HG03108 (cell line): ENCODE data around the gene TMPRSS4.
A peak's percentile ranks its signal among the peaks of the same experiment; 100 is the strongest.

Experiments used
- ATAC-seq: cut with Tn5 transposase; IDR thresholded peaks from one replicate; pipeline ENCODE4 v1.9.1; 2021; ENCODE audit warnings: moderate library complexity; ENCODE audit not compliant: unreplicated experiment

Gene TMPRSS4

GRCh38 chr11:118100691-118101232, 23.9 kb downstream of the TMPRSS4 start:
- ATAC-seq: no peak

DNA sequence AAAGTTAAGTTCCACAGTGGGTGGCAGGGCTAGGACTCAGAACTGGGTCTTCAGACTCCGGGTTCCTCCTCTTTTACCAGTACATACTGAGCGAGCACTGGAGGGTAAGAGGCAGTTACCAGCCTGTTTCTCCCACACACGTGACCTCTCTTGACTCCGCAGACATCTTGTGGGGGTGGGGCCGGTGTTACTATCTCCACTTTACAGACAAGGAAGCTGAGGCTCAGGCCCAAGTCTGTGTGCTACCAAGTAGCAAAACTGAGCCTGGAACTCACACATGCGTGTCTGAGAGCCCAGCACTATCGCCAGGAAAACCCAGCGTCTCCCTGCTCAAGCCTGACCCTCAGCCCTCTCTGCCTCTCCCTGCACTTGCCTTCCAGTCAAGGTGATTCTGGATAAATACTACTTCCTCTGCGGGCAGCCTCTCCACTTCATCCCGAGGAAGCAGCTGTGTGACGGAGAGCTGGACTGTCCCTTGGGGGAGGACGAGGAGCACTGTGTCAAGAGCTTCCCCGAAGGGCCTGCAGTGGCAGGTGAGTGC, 25.9 kb downstream of the TMPRSS4 start:
- ATAC-seq: no peak

DNA sequence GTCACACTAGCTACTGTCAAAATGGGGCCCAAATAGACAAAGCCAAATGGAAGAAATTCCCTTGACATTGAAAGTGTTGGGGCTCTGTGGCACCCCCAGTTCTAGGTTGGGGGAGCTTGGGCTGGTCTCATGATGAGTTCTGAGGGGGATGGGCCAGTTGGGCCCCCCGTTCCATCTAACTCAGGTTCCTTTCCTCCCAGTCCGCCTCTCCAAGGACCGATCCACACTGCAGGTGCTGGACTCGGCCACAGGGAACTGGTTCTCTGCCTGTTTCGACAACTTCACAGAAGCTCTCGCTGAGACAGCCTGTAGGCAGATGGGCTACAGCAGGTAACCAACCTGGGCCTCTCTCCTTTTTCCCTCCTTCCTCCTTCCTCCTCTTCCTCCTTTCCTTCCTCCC, 27.6 kb downstream of the TMPRSS4 start:
- ATAC-seq: no peak

- ATAC-seq: no peak
These were observed 28.9 kb downstream of the TMPRSS4 start for GRCh38 chr11:118105657-118106305.

DNA sequence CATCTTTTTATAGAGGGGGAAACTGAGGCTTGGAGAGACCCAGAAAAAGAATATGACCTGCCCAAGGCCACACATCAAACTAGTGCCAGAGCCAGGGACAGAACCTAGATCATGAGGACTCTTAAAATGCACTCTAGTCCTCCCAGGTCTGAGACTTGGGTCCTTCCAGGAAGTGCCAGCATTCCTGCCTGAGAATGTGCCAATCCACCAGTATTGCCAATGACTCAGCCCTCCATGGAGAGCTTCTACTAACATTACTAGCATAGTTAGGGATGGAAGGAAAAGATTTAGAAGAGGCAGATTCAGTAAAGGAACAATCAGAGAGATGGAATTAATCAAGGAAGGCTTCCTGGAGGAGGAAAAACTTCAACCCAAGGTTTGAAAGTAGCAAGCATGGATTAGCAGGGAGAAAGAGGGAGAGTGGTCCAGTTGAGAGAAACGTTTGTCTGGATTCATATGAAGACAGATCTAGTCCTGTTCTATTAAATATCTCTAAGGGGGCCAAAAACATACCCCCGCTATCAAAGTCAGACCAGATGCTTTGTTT, 30.0 kb downstream of the TMPRSS4 start:
- no peak for ATAC-seq

GRCh38 chr11:118108513-118108912, 31.6 kb downstream of the TMPRSS4 start:
- ATAC-seq: no peak

- ATAC-seq: no peak
These were observed 32.4 kb downstream of the TMPRSS4 start for GRCh38 chr11:118109231-118109630.

- no peak for ATAC-seq
These were observed 34.3 kb downstream of the TMPRSS4 start for GRCh38 chr11:118111019-118111743.

- no peak for ATAC-seq
These were observed 34.8 kb downstream of the TMPRSS4 start for GRCh38 chr11:118111744-118112035.

GRCh38 chr11:118112711-118113430, 36.0 kb downstream of the TMPRSS4 start:
- ATAC-seq: no peak

- ATAC-seq: no peak
These were observed 37.4 kb downstream of the TMPRSS4 start for GRCh38 chr11:118114266-118114665.

- ATAC-seq: no peak
These were observed 38.2 kb downstream of the TMPRSS4 start for GRCh38 chr11:118115048-118115447.

- peak; percentile 65 for ATAC-seq
These were observed 41.1 kb downstream of the TMPRSS4 start for GRCh38 chr11:118117790-118118601.

- ATAC-seq: no peak
These were observed 43.9 kb downstream of the TMPRSS4 start for GRCh38 chr11:118120793-118121192.

DNA sequence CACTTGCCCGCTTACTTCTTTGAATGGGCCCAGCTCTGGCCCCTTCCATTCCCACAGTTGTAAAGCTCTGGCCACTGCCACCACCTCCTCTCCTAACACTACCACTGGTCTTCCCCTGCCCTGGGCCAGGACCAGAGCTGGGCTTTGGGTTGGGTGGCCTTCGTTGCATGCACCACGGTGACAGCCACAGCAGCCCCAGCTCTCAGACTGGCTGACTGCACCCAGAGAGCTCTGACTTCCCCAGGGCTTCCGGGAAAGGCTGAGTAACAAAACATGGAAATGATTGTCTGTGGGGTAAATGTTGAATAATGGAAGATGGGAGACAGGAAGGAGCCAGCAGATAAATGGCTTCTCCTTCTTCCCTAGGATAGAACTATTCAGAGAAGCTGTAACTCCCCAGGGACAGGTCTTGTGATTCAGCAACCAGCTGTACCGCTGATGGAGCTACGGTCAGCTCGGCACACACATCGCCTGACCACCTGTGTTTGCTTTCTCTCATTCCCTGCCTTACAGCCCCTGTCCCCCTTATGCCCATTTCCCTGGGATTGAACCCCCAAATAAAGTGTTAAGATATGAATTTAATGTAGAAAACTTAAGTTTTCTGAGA, 48.2 kb downstream of the TMPRSS4 start:
- ATAC-seq: no peak

GRCh38 chr11:118126082-118126838, 49.4 kb downstream of the TMPRSS4 start:
- ATAC-seq: no peak

DNA sequence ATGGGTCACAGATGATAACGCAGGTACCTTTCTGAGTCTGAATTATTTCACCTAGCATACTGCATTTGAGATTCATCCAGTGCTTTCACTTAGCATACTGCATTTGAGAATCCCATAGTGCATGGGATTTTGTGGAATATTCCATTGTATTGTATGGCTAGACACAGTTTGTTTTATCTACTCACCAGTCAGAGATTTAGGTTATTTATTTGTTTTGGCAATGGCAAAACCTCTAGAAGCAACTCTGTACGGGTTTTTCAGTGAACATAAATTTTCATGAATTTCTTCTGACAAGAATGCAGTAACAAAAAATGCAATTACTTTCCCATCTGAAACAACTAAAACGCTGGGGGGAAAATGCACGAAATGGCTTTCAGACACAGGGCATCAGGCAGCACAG, 51.4 kb downstream of the TMPRSS4 start:
- no peak for ATAC-seq

DNA sequence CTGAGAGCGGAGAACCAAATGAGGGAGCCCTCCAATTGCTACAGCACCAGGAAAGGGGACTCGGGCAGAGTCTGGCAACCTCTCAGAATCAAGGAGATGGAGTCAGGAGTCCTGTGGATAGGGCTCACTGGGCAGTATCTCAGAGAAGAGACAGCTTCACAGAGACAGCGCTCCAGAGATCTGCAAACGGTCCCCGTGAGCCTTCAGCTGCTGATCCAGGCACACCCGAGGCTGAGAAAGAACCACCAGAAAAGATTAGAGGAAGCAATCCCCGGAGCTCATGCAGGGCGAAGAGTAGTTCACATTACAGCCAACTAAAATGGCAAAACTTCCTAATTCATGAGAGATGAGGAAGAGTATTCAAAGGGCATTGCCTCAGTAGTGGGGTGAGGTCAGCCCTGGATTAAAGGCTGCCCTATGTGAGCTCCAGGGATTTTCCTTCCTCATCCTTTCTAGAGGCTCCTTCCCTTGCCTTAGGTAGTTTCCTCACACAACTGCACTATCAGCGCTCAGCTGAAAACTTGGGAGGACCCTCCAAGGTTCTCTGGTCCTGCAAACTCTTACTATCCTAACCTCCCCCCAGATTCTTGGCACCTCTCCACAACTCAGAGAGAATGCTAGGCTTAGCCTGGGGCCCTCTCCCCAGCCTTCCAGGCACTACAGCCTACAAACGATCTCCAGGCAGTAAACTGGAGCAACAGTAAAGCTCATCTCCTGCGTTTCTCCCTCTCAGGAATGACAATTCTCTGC, 52.0 kb downstream of the TMPRSS4 start:
- ATAC-seq: no peak
